ENCODE measurements around the gene MCRIP2. TPM values are rescaled to one million over a fixed set of nuclear protein-coding genes. Genes with fewer than 3 reads are reported as not detected.

The MCRIP2 gene
- polyA plus RNA-seq, 2 of the 4 experiments (the other 2 are of a cell fraction): 10.7 to 21.3 TPM

GRCh38 chr16:610513-611381 is 30.9 kb upstream of the MCRIP2 start:
- Histone ChIP-seq H3K27ac (no peak overlapping the region), H3K4me1 (no peaks in the 10 kb centered on the region), H3K9me3 (peaks cover 2% of the 10 kb centered on the region; the same call in 1 of the 3 replicates), H3K4me3 (no peak overlapping the region), H3K4me2 (no peak overlapping the region)
- WGBS (ENCODE audit: missing lambda C conversion rate): 91% methylated on average over 20 of the region's 28 CpGs
- ChIA-PET CTCF (interaction anchor here (0.7 to 1.2 kb wide), 3 partner anchors 10 to 11 kb away, joined by 3 read pairs; no protein-coding TSS in a partner anchor), POLR2A (interaction anchor here (0.6 kb wide), 1 partner anchor 224 kb away, joined by 5 read pairs; no protein-coding TSS in a partner anchor)
- no peak for FAIRE-seq
- TF ChIP-seq MAZ (IDR thresholded peaks at IDR 0.05; ENCODE audit: borderline replicate concordance, low read depth, low read length) (no peak), RAD21 (conservative IDR thresholded peaks at IDR 0.05 in 1 of 2, IDR thresholded peaks at IDR 0.05 in 1 of 2) (peak in 1 of 2 experiments; percentile 39; a peak in 1 of 5 replicates)
- TF ChIP-seq, protein P1, sequence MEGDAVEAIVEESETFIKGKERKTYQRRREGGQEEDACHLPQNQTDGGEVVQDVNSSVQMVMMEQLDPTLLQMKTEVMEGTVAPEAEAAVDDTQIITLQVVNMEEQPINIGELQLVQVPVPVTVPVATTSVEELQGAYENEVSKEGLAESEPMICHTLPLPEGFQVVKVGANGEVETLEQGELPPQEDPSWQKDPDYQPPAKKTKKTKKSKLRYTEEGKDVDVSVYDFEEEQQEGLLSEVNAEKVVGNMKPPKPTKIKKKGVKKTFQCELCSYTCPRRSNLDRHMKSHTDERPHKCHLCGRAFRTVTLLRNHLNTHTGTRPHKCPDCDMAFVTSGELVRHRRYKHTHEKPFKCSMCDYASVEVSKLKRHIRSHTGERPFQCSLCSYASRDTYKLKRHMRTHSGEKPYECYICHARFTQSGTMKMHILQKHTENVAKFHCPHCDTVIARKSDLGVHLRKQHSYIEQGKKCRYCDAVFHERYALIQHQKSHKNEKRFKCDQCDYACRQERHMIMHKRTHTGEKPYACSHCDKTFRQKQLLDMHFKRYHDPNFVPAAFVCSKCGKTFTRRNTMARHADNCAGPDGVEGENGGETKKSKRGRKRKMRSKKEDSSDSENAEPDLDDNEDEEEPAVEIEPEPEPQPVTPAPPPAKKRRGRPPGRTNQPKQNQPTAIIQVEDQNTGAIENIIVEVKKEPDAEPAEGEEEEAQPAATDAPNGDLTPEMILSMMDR (IDR thresholded peaks at IDR 0.05): peak; percentile 26; the same call in 2 of the 3 replicates
- ATAC-seq: peak; percentile 54 to 85; a peak in 3 of 6 replicates
- no peak for DNase-seq (ENCODE audit: low read depth in 1 of 2, low spot score in 1 of 2)

GRCh38 chr16:615122-615521 is 26.5 kb upstream of the MCRIP2 start:
- Histone ChIP-seq H3K9me3 (no peaks in the 10 kb centered on the region), H3K27ac (no peak overlapping the region), H3K4me3 (no peak overlapping the region), H3K4me1 (no peaks in the 10 kb centered on the region), H3K4me2 (no peak overlapping the region)
- ChIA-PET CTCF (no interaction called here), POLR2A (no interaction called here)
- WGBS (ENCODE audit: missing lambda C conversion rate): 93% methylated on average over 13 of the region's 13 CpGs
- TF ChIP-seq HDAC2 (IDR thresholded peaks at IDR 0.05) (no peak), MYC (IDR thresholded peaks at IDR 0.05; ENCODE audit: borderline replicate concordance, low read length) (no peak), CHD4 (IDR thresholded peaks at IDR 0.05; ENCODE audit: borderline replicate concordance) (no peak), BHLHE40 (IDR thresholded peaks at IDR 0.05; ENCODE audit: low read depth, low read length) (no peak), MAZ (IDR thresholded peaks at IDR 0.05; ENCODE audit: borderline replicate concordance, low read depth, low read length) (no peak), NPAS2 (CRISPR knock-in tag; IDR thresholded peaks at IDR 0.05; ENCODE audit: borderline replicate concordance) (no peak), EHF (CRISPR knock-in tag; IDR thresholded peaks at IDR 0.05) (no peak), TFCP2L1 (CRISPR knock-in tag; IDR thresholded peaks at IDR 0.05) (no peak), E2F6 (IDR thresholded peaks at IDR 0.05; ENCODE audit: borderline replicate concordance, low read depth) (no peak), HMGXB4 (CRISPR knock-in tag; IDR thresholded peaks at IDR 0.05; ENCODE audit: borderline replicate concordance) (no peak)
- no peak for ATAC-seq
- FAIRE-seq: no peak
- DNase-seq (ENCODE audit: low read depth in 1 of 2, low spot score in 1 of 2): no peak

GRCh38 chr16:616733-617586 is 24.7 kb upstream of the MCRIP2 start:
- no peaks in the 10 kb centered on the region for H3K9me3 ChIP-seq
- H3K27ac ChIP-seq: no peak overlapping the region
- CTCF ChIA-PET: no interaction called here
- no peak overlapping the region for H3K4me2 ChIP-seq
- no peak for DNase-seq (ENCODE audit: low read depth in 1 of 2, low spot score in 1 of 2)
- H3K4me1 ChIP-seq: peaks cover 9% of the 10 kb centered on the region
- FAIRE-seq: no peak
- no peak overlapping the region for H3K4me3 ChIP-seq
- 91% methylated on average over 23 of the region's 39 CpGs for WGBS (ENCODE audit: missing lambda C conversion rate)
- peak in 1 of 2 experiments; percentile 36; a peak in 1 of 6 replicates for ATAC-seq
- TF ChIP-seq PBX3 (IDR thresholded peaks at IDR 0.05) (no peak), CBX2 (IDR thresholded peaks at IDR 0.05; ENCODE audit: borderline replicate concordance, low read depth) (no peak), FOSL2 (IDR thresholded peaks at IDR 0.05) (no peak), FOSL2 (CRISPR knock-in tag; IDR thresholded peaks at IDR 0.05) (no peak), TP53 (CRISPR knock-in tag; IDR thresholded peaks at IDR 0.05) (no peak)
- POLR2A ChIA-PET: no interaction called here
